Activated CD8-positive, alpha-beta T cell treated with anti-CD3 and anti-CD28 coated beads, Interleukin-2, amount 10 ng/mL, durations not matched to agents 7 days and 5 days (primary cell): ENCODE results near the gene FAM131A. TPM values are rescaled to one million over a fixed set of nuclear protein-coding genes. Genes with fewer than 3 reads are reported as not detected.

Source experiments
- ATAC-seq: fragments of 150-1000 bp; cut with Tn5 transposase; one replicate; pipeline ENCODE4 v1.10.0; 2021; ENCODE audit warnings: moderate library complexity
- CTCF ChIA-PET: fragments of 350-600 bp; sonication (Branson Sonifier 250); formaldehyde crosslinking; loops from one replicate; lab custom pipeline; 2021; ENCODE audit warnings: antibody characterized with exemption; lab: Charles Lee
- POLR2A ChIA-PET: fragments of 350-600 bp; sonication (Branson Sonifier 250); formaldehyde crosslinking; loops from one replicate; lab custom pipeline; 2021; ENCODE audit warnings: antibody characterized with exemption; lab: Charles Lee
- DNase-seq: peaks from one replicate; pipeline ENCODE4 v3.0.0-alpha.2; 2020
- H3K27ac Mint-ChIP-seq: one replicate; pipeline ENCODE4 v1.8.0; 2021; ENCODE audit warnings: mild to moderate bottlenecking, mixed read lengths
- H3K27me3 Mint-ChIP-seq: one replicate; pipeline ENCODE4 v1.8.0; 2021; ENCODE audit warnings: low read depth, mixed read lengths
- H3K36me3 Mint-ChIP-seq: one replicate; pipeline ENCODE4 v1.8.0; 2021; ENCODE audit warnings: low read depth, mixed read lengths
- H3K4me1 Mint-ChIP-seq: one replicate; pipeline ENCODE4 v1.8.0; 2021; ENCODE audit warnings: low read depth, mixed read lengths
- H3K4me3 Mint-ChIP-seq: one replicate; pipeline ENCODE4 v1.8.0; 2021; ENCODE audit warnings: mild to moderate bottlenecking, mixed read lengths
- H3K9me3 Mint-ChIP-seq: one replicate; pipeline ENCODE4 v1.8.0; 2022; ENCODE audit warnings: mixed read lengths; ENCODE audit not compliant: insufficient read depth
- total RNA-seq, 2 experiments: library from RNA; stranded (reverse); gene quantifications; one replicate each; pipeline ENCODE4 v1.2.3, GENCODE V29; 2021

FAM131A gene
- total RNA-seq, 2 experiments from 2014 or later = 3.1 to 3.2 TPM

- POLR2A ChIA-PET = interaction anchor here (1.2 kb wide), 1 partner anchor 8 kb away, joined by 3 read pairs; no protein-coding TSS in a partner anchor
Measured at GRCh38 chr3:184320104-184320445, 17.3 kb upstream of the FAM131A start.

GRCh38 chr3:184321666-184322065 lies 15.7 kb upstream of the FAM131A start:
- ChIA-PET CTCF (interaction anchor here (1.4 kb wide), 1 partner anchor 16 kb away, joined by 4 read pairs; no protein-coding TSS in a partner anchor), POLR2A (no interaction called here)
- peaks cover 83% of the 10 kb centered on the region for H3K36me3 Mint-ChIP-seq
- no peak for ATAC-seq
- no peak overlapping the region for H3K4me3 Mint-ChIP-seq
- DNase-seq = no peak
- no peaks in the 10 kb centered on the region for H3K9me3 Mint-ChIP-seq
- peaks cover 25% of the 10 kb centered on the region for H3K4me1 Mint-ChIP-seq
- H3K27ac Mint-ChIP-seq = no peak overlapping the region
- no peaks in the 10 kb centered on the region for H3K27me3 Mint-ChIP-seq

More at GRCh38 chr3:184320104-184320445, 17.3 kb upstream of the FAM131A start:
- CTCF ChIA-PET = no interaction called here
- no peaks in the 10 kb centered on the region for H3K27me3 Mint-ChIP-seq
- H3K27ac Mint-ChIP-seq = no peak overlapping the region
- H3K36me3 Mint-ChIP-seq = peaks cover 76% of the 10 kb centered on the region
- DNase-seq (no peak), ATAC-seq (no peak)
- H3K4me1 Mint-ChIP-seq = peaks cover 31% of the 10 kb centered on the region
- no peaks in the 10 kb centered on the region for H3K9me3 Mint-ChIP-seq
- H3K4me3 Mint-ChIP-seq = no peak overlapping the region

- CTCF ChIA-PET = no interaction called here
- Mint-ChIP-seq H3K27ac (no peak overlapping the region), H3K27me3 (no peaks in the 10 kb centered on the region), H3K36me3 (peaks cover 83% of the 10 kb centered on the region), H3K4me1 (peaks cover 13% of the 10 kb centered on the region), H3K4me3 (no peak overlapping the region), H3K9me3 (no peaks in the 10 kb centered on the region)
- ATAC-seq (no peak), DNase-seq (no peak)
- POLR2A ChIA-PET = no interaction called here
Measured at GRCh38 chr3:184322731-184323487, 14.5 kb upstream of the FAM131A start.

GRCh38 chr3:184323696-184324095 lies 13.7 kb upstream of the FAM131A start:
- CTCF ChIA-PET = no interaction called here
- Mint-ChIP-seq H3K36me3 (peaks cover 87% of the 10 kb centered on the region), H3K4me1 (peaks cover 10% of the 10 kb centered on the region), H3K4me3 (no peak overlapping the region), H3K9me3 (no peaks in the 10 kb centered on the region), H3K27ac (no peak overlapping the region), H3K27me3 (no peaks in the 10 kb centered on the region)
- ATAC-seq (no peak), DNase-seq (no peak)
- POLR2A ChIA-PET = interaction anchor here (1.1 kb wide), 1 partner anchor 30 kb away, joined by 3 read pairs; no protein-coding TSS in a partner anchor

GRCh38 chr3:184325269-184325668 lies 12.1 kb upstream of the FAM131A start:
- H3K27ac Mint-ChIP-seq = no peak overlapping the region
- ChIA-PET POLR2A (no interaction called here), CTCF (no interaction called here)
- DNase-seq (no peak), ATAC-seq (no peak)
- peaks cover 2% of the 10 kb centered on the region for H3K4me1 Mint-ChIP-seq
- no peaks in the 10 kb centered on the region for H3K27me3 Mint-ChIP-seq
- H3K9me3 Mint-ChIP-seq = no peaks in the 10 kb centered on the region
- H3K36me3 Mint-ChIP-seq = peaks cover 91% of the 10 kb centered on the region
- H3K4me3 Mint-ChIP-seq = no peak overlapping the region

GRCh38 chr3:184325715-184326369 lies 11.6 kb upstream of the FAM131A start:
- CTCF ChIA-PET = no interaction called here
- peaks cover 90% of the 10 kb centered on the region for H3K36me3 Mint-ChIP-seq

GRCh38 chr3:184327171-184327570 lies 10.2 kb upstream of the FAM131A start:
- no peak overlapping the region for H3K4me3 Mint-ChIP-seq
- no peaks in the 10 kb centered on the region for H3K9me3 Mint-ChIP-seq
- DNase-seq (no peak), ATAC-seq (no peak)
- ChIA-PET POLR2A (interaction anchor here (0.6 kb wide), 2 partner anchors 9 to 10 kb away, joined by 3 read pairs; partner anchors contain the start of gene FAM131A), CTCF (interaction anchor here (0.8 kb wide), 1 partner anchor 27 kb away, joined by 4 read pairs; no protein-coding TSS in a partner anchor)
- H3K27me3 Mint-ChIP-seq = no peaks in the 10 kb centered on the region
- H3K27ac Mint-ChIP-seq = no peak overlapping the region
- peaks cover 6% of the 10 kb centered on the region for H3K4me1 Mint-ChIP-seq
- peaks cover 89% of the 10 kb centered on the region for H3K36me3 Mint-ChIP-seq

More at GRCh38 chr3:184325715-184326369, 11.6 kb upstream of the FAM131A start:
- POLR2A ChIA-PET = no interaction called here
- DNase-seq (no peak), ATAC-seq (no peak)
- H3K27me3 Mint-ChIP-seq = no peaks in the 10 kb centered on the region
- peaks cover 2% of the 10 kb centered on the region for H3K4me1 Mint-ChIP-seq
- H3K27ac Mint-ChIP-seq = no peak overlapping the region
- H3K9me3 Mint-ChIP-seq = no peaks in the 10 kb centered on the region
- H3K4me3 Mint-ChIP-seq = no peak overlapping the region

- ChIA-PET CTCF (no interaction called here), POLR2A (interaction anchor here (0.9 kb wide), 1 partner anchor 8 kb away, joined by 3 read pairs; no protein-coding TSS in a partner anchor)
- no peak overlapping the region for H3K4me3 Mint-ChIP-seq
- DNase-seq (no peak), ATAC-seq (no peak)
- H3K36me3 Mint-ChIP-seq = peaks cover 90% of the 10 kb centered on the region
- H3K27me3 Mint-ChIP-seq = no peaks in the 10 kb centered on the region
- H3K9me3 Mint-ChIP-seq = no peaks in the 10 kb centered on the region
- peak overlapping the region; percentile 18 for H3K27ac Mint-ChIP-seq
- H3K4me1 Mint-ChIP-seq = peaks cover 19% of the 10 kb centered on the region
Measured at GRCh38 chr3:184328516-184328915, 8.9 kb upstream of the FAM131A start.

- ChIA-PET POLR2A (no interaction called here), CTCF (no interaction called here)
- DNase-seq = no peak
- Mint-ChIP-seq H3K4me3 (no peak overlapping the region), H3K9me3 (no peaks in the 10 kb centered on the region), H3K36me3 (peaks cover 68% of the 10 kb centered on the region), H3K4me1 (peaks cover 43% of the 10 kb centered on the region), H3K27ac (peak overlapping the region; percentile 81), H3K27me3 (no peaks in the 10 kb centered on the region)
- ATAC-seq = no peak
Measured at GRCh38 chr3:184332370-184333090, 4.9 kb upstream of the FAM131A start.

- Mint-ChIP-seq H3K9me3 (no peaks in the 10 kb centered on the region), H3K4me1 (peaks cover 43% of the 10 kb centered on the region), H3K4me3 (no peak overlapping the region), H3K36me3 (peaks cover 62% of the 10 kb centered on the region), H3K27ac (peak overlapping the region; percentile 81), H3K27me3 (no peaks in the 10 kb centered on the region)
- DNase-seq = no peak
- ChIA-PET CTCF (interaction anchor here (0.7 kb wide), 1 partner anchor 199 kb away, joined by 3 read pairs; no protein-coding TSS in a partner anchor), POLR2A (no interaction called here)
- ATAC-seq = no peak
Measured at GRCh38 chr3:184333190-184333589, 4.2 kb upstream of the FAM131A start.

- no peaks in the 10 kb centered on the region for H3K27me3 Mint-ChIP-seq
- no peaks in the 10 kb centered on the region for H3K9me3 Mint-ChIP-seq
- DNase-seq (no peak), ATAC-seq (no peak)
- CTCF ChIA-PET = interaction anchor here (0.7 kb wide), 1 partner anchor 199 kb away, joined by 3 read pairs; no protein-coding TSS in a partner anchor
- H3K27ac Mint-ChIP-seq = peak overlapping the region; percentile 81
- H3K4me3 Mint-ChIP-seq = no peak overlapping the region
- H3K4me1 Mint-ChIP-seq = peaks cover 43% of the 10 kb centered on the region
- peaks cover 56% of the 10 kb centered on the region for H3K36me3 Mint-ChIP-seq
- POLR2A ChIA-PET = no interaction called here
Measured at GRCh38 chr3:184333700-184334099, 3.7 kb upstream of the FAM131A start.
